ENCODE results near the gene GSTM3.

The GSTM3 gene

DNA sequence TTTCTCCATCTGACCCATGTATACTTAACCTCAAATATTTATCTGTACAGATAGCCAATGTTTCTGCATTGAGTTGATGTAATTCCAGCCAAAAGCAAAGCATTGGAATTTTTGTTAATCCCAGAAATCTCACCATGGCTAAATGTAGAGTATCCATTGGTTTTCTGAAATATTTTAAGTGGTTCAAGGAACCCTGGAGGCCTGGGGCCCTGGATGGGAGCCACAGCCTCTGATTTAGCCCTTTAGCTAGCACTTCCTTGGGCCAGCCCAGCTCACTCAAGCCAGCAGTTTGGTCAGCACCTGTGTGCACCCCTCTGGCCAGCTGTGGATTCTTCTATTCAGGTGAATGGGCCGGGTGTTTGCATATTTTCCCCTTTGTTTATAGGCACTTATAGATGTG lies 41.7 kb upstream of the GSTM3 start:
- no peak overlapping the region for H3K4me3 ChIP-seq (replicated peaks in 1 of 2; ENCODE audit: low read depth in 2 of 2, low read length in 2 of 2)
- TF ChIP-seq, protein P1, sequence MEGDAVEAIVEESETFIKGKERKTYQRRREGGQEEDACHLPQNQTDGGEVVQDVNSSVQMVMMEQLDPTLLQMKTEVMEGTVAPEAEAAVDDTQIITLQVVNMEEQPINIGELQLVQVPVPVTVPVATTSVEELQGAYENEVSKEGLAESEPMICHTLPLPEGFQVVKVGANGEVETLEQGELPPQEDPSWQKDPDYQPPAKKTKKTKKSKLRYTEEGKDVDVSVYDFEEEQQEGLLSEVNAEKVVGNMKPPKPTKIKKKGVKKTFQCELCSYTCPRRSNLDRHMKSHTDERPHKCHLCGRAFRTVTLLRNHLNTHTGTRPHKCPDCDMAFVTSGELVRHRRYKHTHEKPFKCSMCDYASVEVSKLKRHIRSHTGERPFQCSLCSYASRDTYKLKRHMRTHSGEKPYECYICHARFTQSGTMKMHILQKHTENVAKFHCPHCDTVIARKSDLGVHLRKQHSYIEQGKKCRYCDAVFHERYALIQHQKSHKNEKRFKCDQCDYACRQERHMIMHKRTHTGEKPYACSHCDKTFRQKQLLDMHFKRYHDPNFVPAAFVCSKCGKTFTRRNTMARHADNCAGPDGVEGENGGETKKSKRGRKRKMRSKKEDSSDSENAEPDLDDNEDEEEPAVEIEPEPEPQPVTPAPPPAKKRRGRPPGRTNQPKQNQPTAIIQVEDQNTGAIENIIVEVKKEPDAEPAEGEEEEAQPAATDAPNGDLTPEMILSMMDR (IDR thresholded peaks at IDR 0.05; ENCODE audit: low read depth, low read length): no peak
- DNase-seq (ENCODE audit: low read depth in 2 of 2): peak in 1 of 2 donors; percentile 54

DNA sequence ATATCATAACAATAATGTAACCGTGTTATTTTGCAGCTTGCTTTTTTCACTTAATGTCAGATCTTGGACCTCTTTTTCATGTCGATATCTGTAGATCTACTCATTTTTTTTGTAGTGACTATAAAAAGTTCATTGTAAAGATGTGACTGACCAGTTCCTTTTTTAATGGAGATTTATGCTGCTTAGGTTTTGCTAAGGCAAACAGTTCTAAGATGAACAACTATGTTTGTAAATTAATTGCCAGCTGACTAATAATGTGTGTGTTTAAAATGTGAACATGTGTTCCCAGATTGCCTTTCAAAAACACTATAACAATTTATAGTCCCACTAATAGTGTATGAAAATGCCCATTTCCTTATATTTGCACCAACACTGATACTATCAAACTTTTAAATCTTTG lies 41.0 kb upstream of the GSTM3 start:
- TF ChIP-seq, protein P1 (IDR thresholded peaks at IDR 0.05; ENCODE audit: low read depth, low read length): no peak
- DNase-seq (ENCODE audit: low read depth in 2 of 2): no peak

DNA sequence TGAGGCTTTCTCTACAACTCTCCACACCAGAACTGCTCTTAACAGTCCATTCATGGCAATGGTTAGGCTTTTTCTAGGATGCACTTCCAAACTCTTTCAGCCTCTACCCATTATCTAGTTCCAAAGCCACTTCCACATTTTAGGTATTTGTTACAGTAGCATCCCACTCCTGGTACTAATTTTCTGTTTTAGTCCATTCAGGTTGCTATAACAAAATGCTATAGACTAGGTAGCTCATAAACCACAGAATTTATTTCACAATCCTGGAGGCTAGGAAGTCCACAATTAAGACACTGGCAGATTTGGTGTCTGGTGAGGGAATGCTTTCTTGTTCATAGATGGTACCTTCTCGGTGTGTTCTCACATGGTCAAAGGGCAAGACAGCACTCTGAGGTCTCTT lies 40.1 kb upstream of the GSTM3 start:
- TF ChIP-seq, protein P1 (IDR thresholded peaks at IDR 0.05; ENCODE audit: low read depth, low read length): no peak
- DNase-seq (ENCODE audit: low read depth in 2 of 2): no peak
- no peak overlapping the region for H3K4me3 ChIP-seq (replicated peaks in 1 of 2; ENCODE audit: low read depth in 2 of 2, low read length in 2 of 2)

More for the DNA sequence above, 41.0 kb upstream of the GSTM3 start:
- H3K4me3 ChIP-seq (replicated peaks in 1 of 2; ENCODE audit: low read depth in 2 of 2, low read length in 2 of 2): no peak overlapping the region

DNA sequence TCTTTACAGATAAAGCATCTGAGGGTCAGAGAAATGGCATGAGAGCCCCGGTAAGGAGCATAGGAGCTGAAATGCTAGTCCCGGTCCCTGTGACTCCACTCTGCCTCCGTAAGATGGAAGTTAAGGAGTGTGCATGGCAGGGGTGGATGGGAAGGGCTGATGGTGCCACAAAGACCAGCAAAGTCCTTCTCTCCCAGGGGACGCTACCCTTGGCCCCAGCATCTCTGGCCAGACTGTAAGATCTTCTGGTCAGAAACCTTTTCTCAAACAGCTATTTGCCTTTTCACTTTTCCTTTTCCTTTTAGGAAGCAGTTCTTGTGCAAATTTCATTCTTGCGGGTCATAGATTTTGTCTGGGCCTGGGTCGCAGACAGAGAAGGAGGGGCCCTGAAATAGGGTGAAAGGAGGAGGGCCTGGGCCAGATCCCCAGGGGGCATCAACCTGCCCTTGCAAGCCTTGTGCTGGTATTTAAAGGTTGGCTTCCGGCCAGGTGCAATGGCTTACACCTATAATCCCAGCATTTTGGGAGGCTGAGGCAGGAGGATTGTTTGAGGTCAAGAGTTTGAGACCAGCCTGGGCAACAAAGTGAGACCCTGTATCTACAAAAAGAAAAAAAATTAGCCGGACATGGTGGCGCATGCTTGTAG lies 37.3 kb upstream of the GSTM3 start:
- no peak for DNase-seq (ENCODE audit: low read depth in 2 of 2)
- TF ChIP-seq, protein P1 (IDR thresholded peaks at IDR 0.05; ENCODE audit: low read depth, low read length): no peak

DNA sequence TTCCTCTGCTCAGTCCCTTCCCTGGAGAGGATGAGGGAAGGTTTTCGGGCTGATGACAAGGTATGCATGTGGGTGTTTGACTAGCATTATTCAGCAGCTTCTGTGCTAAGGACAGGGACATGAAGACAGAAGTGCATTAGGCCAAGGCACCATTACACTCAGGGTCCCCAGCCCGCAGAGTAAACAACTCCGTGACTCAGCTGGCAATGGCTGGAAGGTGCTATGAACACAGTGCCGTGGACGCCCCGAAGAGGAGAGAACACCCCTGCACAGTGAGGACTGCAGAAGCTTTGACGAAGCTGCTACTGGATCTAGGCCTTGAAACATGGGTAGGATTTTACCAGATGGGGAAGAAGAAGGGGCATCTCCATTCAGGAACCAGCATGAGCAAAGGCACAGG lies 36.6 kb upstream of the GSTM3 start:
- DNase-seq (ENCODE audit: low read depth in 2 of 2): no peak
- H3K4me3 ChIP-seq (replicated peaks in 1 of 2; ENCODE audit: low read depth in 2 of 2, low read length in 2 of 2): no peak overlapping the region
- TF ChIP-seq, protein P1 (IDR thresholded peaks at IDR 0.05; ENCODE audit: low read depth, low read length): no peak

More for the DNA sequence above, 37.3 kb upstream of the GSTM3 start:
- no peak overlapping the region for H3K4me3 ChIP-seq (replicated peaks in 1 of 2; ENCODE audit: low read depth in 2 of 2, low read length in 2 of 2)

DNA sequence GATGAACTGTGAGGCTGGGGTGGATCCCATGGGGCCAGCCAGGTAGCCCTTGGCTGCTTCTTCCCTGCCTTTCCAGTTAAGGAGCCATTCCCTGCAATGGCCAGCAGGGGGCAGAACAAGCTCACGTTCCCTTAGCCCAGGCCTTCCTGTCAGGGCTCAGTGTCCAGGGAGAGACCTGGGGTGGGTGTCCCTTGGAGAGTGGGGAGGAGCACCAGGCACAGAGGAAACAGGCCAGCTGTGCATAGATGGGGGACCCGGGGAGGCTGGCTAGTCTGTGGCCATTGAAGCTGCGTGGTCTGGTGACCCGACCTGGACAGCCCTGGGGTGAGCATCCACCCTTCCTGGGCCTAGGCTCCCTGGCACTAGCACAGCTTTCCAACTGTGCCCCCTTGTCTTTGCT lies 36.1 kb upstream of the GSTM3 start:
- TF ChIP-seq, protein P1 (IDR thresholded peaks at IDR 0.05; ENCODE audit: low read depth, low read length): peak; percentile 96
- no peak overlapping the region for H3K4me3 ChIP-seq (replicated peaks in 1 of 2; ENCODE audit: low read depth in 2 of 2, low read length in 2 of 2)
- DNase-seq (ENCODE audit: low read depth in 2 of 2): peak; percentile 86 to 88
